Lower leg skin (tissue), 3 donors: ENCODE measurements around the gene CDC34.

Experiments used
- CTCF ChIP-seq, 3 donors: fragments of 450-650 bp; IDR thresholded peaks; one replicate each; pipeline ENCODE4 v1.5.1; 2016; ENCODE audit warnings: antibody characterized with exemption in 3 of 3, mild to moderate bottlenecking in 3 of 3, moderate library complexity in 2 of 3
- POLR2A ChIP-seq, 2 donors: fragments of 450-650 bp; IDR thresholded peaks; one replicate each; pipeline ENCODE4 v1.6.1; 2016 to 2017; ENCODE audit warnings: antibody characterized with exemption in 2 of 2, mild to moderate bottlenecking in 1 of 2, moderate library complexity in 1 of 2

- TF ChIP-seq CTCF (IDR thresholded peaks at IDR 0.05): no peak
- TF ChIP-seq POLR2A (IDR thresholded peaks at IDR 0.05): no peak
Observed at GRCh38 chr19:524062-524674, 7.4 kb upstream of the CDC34 start.
